GM21447 (cell line): ENCODE results near the gene LGALS7.
"Not testable (repeated sequence)": the region's sequence is repeated elsewhere in the genome, so short reads cannot be mapped to it uniquely, and the experiment has no call there.

Experiments used
- ATAC-seq: cut with Tn5 transposase; IDR thresholded peaks from one replicate; pipeline ENCODE4 v1.9.1; 2021; ENCODE audit not compliant: unreplicated experiment

The LGALS7 gene

DNA sequence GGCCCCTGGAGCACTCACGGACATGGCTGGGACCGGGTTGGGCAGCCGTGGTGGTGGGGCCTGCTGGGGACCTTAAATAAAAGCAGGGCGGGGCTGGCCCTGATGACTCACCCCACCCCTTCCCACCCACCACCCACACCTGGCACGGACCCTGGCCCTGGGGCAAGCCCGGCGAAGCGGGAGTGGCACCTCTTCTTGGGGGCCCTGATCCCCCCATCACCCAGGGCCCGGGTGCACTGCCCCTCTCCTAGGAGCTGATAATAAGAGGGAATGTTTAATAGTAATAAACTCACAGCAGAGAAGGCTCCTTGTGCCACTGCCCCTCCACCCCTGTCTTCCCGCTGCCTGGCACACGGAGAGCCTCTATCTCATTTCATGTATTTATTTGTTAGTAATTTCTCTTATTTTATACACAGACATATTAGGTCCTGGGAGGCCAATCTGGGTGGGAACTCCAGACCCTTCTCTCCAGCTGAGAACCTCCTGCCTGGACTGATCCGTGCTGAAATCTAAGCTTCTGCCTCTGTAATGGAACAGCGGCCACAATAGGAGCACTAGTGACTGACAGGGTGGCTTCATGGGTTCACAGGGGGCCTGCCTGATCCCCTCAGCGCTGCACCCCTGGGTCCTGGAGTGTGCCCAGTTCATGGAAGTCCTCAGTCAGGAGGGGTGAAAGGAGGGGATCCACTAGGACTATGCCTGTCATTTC lies at the start of gene LGALS7:
LGALS7 (minus strand) TSS at position 49 of the 709 bp plus-strand sequence; CDS start at position 24, 25 bp downstream.
- ATAC-seq = no peak

- ATAC-seq = not testable (repeated sequence)
Observed at GRCh38 chr19:38821230-38821825, 48.0 kb upstream of the LGALS7 start.

- ATAC-seq = no peak
Observed at GRCh38 chr19:38819231-38819920, 46.1 kb upstream of the LGALS7 start.

GRCh38 chr19:38817081-38817480 lies 43.8 kb upstream of the LGALS7 start:
- ATAC-seq = no peak

GRCh38 chr19:38816131-38816750 lies 42.9 kb upstream of the LGALS7 start:
- ATAC-seq = no peak

DNA sequence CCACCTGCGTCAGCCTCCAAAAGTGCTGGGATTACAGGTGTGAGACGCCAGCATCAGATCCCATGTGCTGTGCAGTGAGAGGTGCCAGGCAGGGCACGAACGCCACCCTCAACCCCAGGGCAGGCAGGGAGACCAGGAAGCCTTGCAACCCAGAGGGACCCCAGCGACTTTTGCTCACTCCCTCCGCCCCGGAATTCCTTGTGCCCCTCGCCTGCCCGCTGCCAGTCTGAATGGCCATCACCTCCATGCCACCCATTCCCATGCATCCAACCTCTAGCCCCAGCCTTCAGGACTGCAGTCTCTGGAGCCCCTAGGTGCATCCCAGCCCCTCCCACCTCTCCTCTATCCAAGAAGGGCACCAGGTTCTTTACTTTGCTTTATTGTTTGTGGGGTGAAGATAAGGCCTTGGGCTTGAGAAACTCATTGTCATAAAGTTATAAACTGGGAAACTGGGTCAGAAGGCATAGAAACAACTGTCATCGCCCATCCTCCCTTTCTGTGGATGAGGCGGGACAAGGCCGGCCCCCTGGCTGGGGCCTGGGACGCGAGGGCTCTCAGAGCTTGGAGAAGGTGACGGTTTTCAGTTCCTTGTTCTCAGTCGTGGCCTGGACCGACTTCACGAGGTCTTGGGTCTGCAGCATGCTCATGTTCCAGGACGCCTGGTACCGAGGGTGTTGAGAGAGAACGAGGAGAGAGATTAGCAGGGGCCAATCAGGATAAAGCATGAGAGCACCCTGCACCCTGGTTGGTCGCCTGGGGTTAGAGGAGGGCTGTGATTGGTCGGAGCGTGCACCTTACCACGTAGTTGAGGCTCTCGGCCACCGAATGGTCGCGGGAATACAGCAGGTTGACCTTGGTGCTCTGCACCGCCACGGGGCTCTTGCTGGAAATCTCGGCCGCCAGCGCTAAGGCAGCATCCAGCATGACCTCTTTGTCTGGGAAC lies 42.0 kb upstream of the LGALS7 start:
- no peak for ATAC-seq

DNA sequence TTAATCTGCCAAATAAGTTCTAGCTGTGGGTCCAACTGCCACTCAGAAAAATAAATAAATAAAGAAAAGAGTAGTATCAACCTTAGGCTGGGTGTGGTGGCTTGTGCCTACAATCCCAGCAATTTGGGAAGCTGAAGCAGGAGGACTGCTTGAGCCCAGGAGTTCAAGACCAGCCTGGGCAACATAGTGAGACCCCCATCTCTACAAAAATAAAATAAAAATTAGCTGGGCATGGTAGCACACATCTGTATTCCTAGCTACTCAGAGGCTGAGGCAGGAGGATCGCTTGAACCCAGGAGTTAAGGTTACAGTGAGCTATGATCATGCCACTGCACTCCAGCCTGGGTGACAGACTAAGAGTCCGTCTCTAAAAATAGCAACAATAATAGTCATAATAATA lies 40.6 kb upstream of the LGALS7 start:
- not testable (repeated sequence) for ATAC-seq

- ATAC-seq = no peak
Observed at GRCh38 chr19:38813323-38813722, 40.0 kb upstream of the LGALS7 start.

GRCh38 chr19:38812841-38813320 lies 39.6 kb upstream of the LGALS7 start, which contains the start of gene LGALS4:
LGALS4 (minus strand) TSS chr19:38812945; CDS start chr19:38812886, 59 bp downstream.
- ATAC-seq = no peak

DNA sequence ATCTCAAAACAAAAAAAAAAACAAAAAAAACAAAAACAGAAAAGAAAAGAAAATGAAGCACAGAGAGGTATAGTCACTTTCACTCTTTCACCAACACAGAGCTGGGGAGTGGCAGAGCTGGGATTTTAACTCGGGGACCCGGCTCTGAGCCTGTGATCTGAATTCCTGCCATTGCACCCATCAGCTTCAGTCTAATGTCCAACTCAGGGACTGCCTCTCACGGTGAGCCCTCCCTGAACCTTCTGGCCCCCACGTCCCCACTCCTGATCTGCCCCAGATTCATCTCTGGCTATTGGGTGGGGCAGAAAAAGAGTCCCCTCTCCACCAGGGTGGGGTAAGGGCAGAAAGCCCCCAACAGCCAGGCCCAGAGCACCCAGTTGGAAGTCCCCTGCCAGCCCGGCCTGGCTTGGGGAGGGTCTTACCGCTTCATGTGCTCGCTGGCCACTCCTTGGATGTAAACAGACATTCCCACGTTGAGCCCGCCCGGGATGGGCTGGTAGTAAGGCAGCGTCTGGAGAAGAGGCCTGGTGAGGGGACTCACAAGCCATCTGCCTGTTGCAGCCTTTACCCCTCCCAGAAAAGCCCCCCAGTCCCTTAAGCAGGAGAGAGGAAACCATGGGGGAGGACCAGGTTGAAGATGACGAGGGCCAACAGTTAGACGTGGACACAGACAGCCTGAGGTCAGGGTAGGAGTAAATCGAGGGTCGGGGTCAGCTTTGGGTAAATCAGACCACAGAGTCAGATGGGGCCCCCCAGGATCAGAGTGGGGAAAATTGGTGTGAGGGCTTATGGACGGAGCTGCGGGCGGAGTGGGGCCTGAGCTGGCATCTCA lies 38.9 kb upstream of the LGALS7 start:
- no peak for ATAC-seq

- ATAC-seq = no peak
Observed at GRCh38 chr19:38809592-38810252, 36.4 kb upstream of the LGALS7 start.

- no peak for ATAC-seq
Observed at GRCh38 chr19:38808741-38809140, 35.4 kb upstream of the LGALS7 start.

- ATAC-seq = not testable (repeated sequence)
Observed at GRCh38 chr19:38807374-38808098, 34.2 kb upstream of the LGALS7 start.

- no peak for ATAC-seq
Observed at GRCh38 chr19:38806371-38806770, 33.1 kb upstream of the LGALS7 start.

DNA sequence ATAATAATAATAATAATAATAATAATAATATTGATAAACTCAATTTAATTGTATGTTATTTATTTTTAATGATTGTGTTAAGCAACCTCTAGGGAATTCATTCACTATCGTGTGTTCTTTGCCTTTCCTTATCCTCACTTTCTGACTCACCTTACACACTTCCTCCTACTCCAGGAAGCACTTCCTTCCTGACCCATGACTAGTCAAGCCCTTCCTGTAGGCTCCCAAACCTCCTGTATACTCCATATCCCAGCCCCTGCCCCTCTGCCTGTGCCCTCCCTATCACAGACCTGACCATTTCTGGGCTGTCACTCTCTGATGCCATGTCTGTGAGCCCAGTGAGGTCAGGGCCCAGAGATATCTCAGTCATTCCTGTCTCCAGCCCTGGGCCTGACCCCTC lies 31.9 kb upstream of the LGALS7 start:
- ATAC-seq = no peak

DNA sequence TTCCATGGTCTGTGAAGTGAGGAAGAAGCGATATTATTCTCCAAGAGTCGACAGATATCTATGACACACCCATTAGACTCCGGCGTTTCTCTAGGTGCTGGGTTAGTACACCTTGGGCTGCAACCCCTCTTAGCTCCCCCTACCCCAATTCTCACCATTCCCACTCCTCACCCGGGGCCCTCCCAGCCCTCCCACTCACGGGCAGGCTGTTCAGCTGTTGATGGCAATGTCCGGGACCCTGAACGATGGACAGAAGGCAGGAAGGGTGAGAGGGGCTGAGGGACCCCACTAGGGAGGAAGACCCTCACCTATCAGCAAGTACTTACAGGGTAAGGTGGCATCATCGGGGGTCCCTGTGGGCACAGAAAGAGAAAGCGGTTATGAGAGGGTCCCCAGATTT lies 30.2 kb upstream of the LGALS7 start:
- no peak for ATAC-seq

DNA sequence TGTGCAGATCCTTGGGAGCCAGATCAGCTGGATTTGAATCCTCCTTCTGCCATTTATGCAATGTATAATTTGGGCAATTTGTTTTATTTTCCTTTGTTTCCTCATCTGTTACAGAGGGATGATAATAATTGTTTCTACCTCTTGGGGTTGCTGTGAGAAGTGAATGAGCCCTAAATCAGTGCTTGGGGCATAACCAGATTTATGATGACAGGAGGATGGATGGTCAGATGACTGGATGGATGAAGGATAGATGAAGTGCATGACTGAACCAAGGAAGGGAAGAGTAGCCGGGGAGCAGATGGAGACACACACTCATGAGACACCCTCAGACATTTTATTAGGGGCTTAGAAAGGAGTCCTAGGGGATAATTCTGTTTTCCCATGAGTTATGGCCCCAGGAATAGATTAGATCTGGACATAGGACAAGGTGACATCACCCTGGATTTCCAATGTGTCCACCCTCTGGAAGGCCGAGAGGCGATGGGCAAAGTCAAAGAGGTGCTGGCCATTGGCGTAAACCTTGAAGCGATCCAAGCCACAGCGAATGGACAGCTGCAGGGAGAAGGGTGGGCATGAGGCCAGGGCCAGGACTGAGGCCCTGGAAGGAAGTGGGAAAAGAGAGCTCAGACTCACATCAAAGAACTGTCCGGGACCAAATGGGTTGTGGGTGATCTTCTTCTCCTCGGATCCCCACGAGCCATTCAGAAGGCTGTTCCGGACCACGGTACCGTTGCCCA lies 28.2 kb upstream of the LGALS7 start:
- ATAC-seq = no peak
